PC-3 (cell line): ENCODE measurements around the gene TIGD1. TPM values are rescaled to one million over a fixed set of nuclear protein-coding genes. Genes with fewer than 3 reads are reported as not detected.

Source experiments
- ATAC-seq: fragments of 200-7000 bp; cut with Tn5 transposase; 2 replicates; pipeline ENCODE4 v1.9.1; 2020; ENCODE audit warnings: mild to moderate bottlenecking, moderate library complexity
- BruUV-seq: library from RNA; stranded (reverse); fragments of 400-500 nt; replicated peaks from 2 replicates; lab custom pipeline; 2021; lab: Mats Ljungman, UMichigan
- CTCF ChIA-PET: fragments of 300-600 bp; sonication (Branson Sonifier 250); formaldehyde crosslinking; loops from one replicate; lab custom pipeline; 2022; ENCODE audit warnings: antibody characterized with exemption; lab: Charles Lee
- POLR2A ChIA-PET: fragments of 300-600 bp; sonication (Branson Sonifier 250); formaldehyde crosslinking; loops from one replicate; lab custom pipeline; 2022; ENCODE audit warnings: antibody characterized with exemption; ENCODE audit not compliant: unreplicated experiment; lab: Charles Lee
- DNase-seq: peaks from one replicate; pipeline ENCODE4 v3.0.0-alpha.2; 2015
- H2AFZ ChIP-seq: fragments of 300-600 bp; sonication (generic); 2 replicates; pipeline ENCODE4 v1.6.0; 2016; ENCODE audit warnings: antibody characterized with exemption, low read length
- H3F3A ChIP-seq: fragments of 300-600 bp; sonication (generic); one replicate; pipeline ENCODE4 v1.6.0; 2017; ENCODE audit warnings: antibody characterized with exemption, low read length, control low read depth, mild to moderate bottlenecking; ENCODE audit not compliant: unreplicated experiment
- H3K27ac ChIP-seq: fragments of 300-600 bp; sonication (generic); 2 replicates; pipeline ENCODE4 v1.5.1; 2016; ENCODE audit warnings: mild to moderate bottlenecking, low read length
- H3K27me3 ChIP-seq: fragments of 300-600 bp; sonication (generic); 2 replicates; pipeline ENCODE4 v1.6.1; 2016; ENCODE audit warnings: low read length, mixed read lengths
- H3K36me3 ChIP-seq: fragments of 300-600 bp; sonication (generic); 2 replicates; pipeline ENCODE4 v1.6.1; 2016; ENCODE audit warnings: low read depth, mixed run types, low read length, mixed read lengths
- H3K4me1 ChIP-seq: fragments of 300-600 bp; sonication (generic); 2 replicates; pipeline ENCODE4 v1.5.1; 2016; ENCODE audit warnings: low read length; ENCODE audit not compliant: insufficient read depth
- H3K4me2 ChIP-seq: fragments of 300-600 bp; sonication (generic); 2 replicates; pipeline ENCODE4 v1.6.0; 2016; ENCODE audit warnings: low read length
- H3K4me3 ChIP-seq: fragments of 300-600 bp; sonication (generic); 2 replicates; pipeline ENCODE4 v1.5.1; 2016; ENCODE audit warnings: mild to moderate bottlenecking, low read length, mixed read lengths
- H3K79me2 ChIP-seq: fragments of 300-600 bp; sonication (generic); 2 replicates; pipeline ENCODE4 v1.6.1; 2017; ENCODE audit warnings: low read length, mixed read lengths
- H3K9ac ChIP-seq: fragments of 300-600 bp; sonication (generic); 2 replicates; pipeline ENCODE4 v1.6.0; 2016; ENCODE audit warnings: mild to moderate bottlenecking, low read length
- H3K9me2 ChIP-seq: fragments of 300-600 bp; sonication (generic); replicated peaks from 2 replicates; pipeline ENCODE4 v1.6.1; 2016; ENCODE audit warnings: mixed run types, low read length, mixed read lengths
- H3K9me3 ChIP-seq: fragments of 300-600 bp; sonication (generic); 2 replicates; pipeline ENCODE4 v1.6.1; 2016; ENCODE audit warnings: low read length, mixed read lengths
- H4K20me1 ChIP-seq: fragments of 300-600 bp; sonication (generic); 2 replicates; pipeline ENCODE4 v1.6.1; 2016; ENCODE audit warnings: low read length, mixed read lengths
- CTCF ChIP-seq: fragments of 300-600 bp; sonication (generic); conservative IDR thresholded peaks from 2 replicates; pipeline ENCODE4 v1.5.1; 2017; ENCODE audit warnings: antibody characterized with exemption, low read depth, mild to moderate bottlenecking, low read length
- EZH2 ChIP-seq: fragments of 300-600 bp; sonication (generic); IDR thresholded peaks from one replicate; pipeline ENCODE4 v1.6.1; 2017; ENCODE audit warnings: antibody characterized with exemption, mild to moderate bottlenecking, low read length; ENCODE audit not compliant: unreplicated experiment
- EZH2phosphoT487 ChIP-seq: fragments of 300-600 bp; sonication (generic); IDR thresholded peaks from 2 replicates; pipeline ENCODE4 v1.6.1; 2018; ENCODE audit warnings: mild to moderate bottlenecking, antibody characterized with exemption, low read length, borderline replicate concordance
- intact Hi-C: fragments of 100-400 bp; cut with micrococcal nuclease; formaldehyde crosslinking; loops from 2 replicates; pipeline ENCODE4 v1.9.0; 2023
- total RNA-seq: library from RNA; depleted of rRNA; stranded (reverse); fragments of >200 nt; gene quantifications from 2 replicates; pipeline ENCODE4 v1.2.3, GENCODE V29; 2014

TIGD1 gene
- total RNA-seq, 1 experiment from 2014 or later, result 6.3 TPM

- peaks cover 23% of the 10 kb centered on the region for H3K27me3 ChIP-seq
These were observed 48.5 kb downstream of the TIGD1 start for GRCh38 chr2:232501794-232502390.

GRCh38 chr2:232501331-232501771, 49.0 kb downstream of the TIGD1 start:
- no peak for TF ChIP-seq CTCF
- Histone ChIP-seq H3K27ac (no peak overlapping the region), H3K27me3 (peaks cover 23% of the 10 kb centered on the region), H3K9me2 (no peaks in the 10 kb centered on the region), H3F3A (no peaks in the 10 kb centered on the region), H3K9me3 (no peaks in the 10 kb centered on the region), H3K4me1 (no peaks in the 10 kb centered on the region), H3K36me3 (no peaks in the 10 kb centered on the region), H3K4me2 (no peak overlapping the region), H3K4me3 (no peak overlapping the region), H2AFZ (no peak overlapping the region), H3K79me2 (no peaks in the 10 kb centered on the region), H4K20me1 (no peaks in the 10 kb centered on the region), H3K9ac (no peak overlapping the region)
- no TSS peak for BruUV-seq
- intact Hi-C loops, result no loop called here
- DNase-seq (no peak), ATAC-seq (no peak)
- ChIA-PET CTCF (no interaction called here), POLR2A (no interaction called here)

More at GRCh38 chr2:232501794-232502390, 48.5 kb downstream of the TIGD1 start:
- POLR2A ChIA-PET, result no interaction called here
- Histone ChIP-seq H3K4me2 (no peak overlapping the region), H4K20me1 (no peaks in the 10 kb centered on the region), H3K79me2 (no peaks in the 10 kb centered on the region), H3K4me1 (no peaks in the 10 kb centered on the region), H3K9me2 (no peaks in the 10 kb centered on the region), H3K9ac (no peak overlapping the region), H3K4me3 (no peak overlapping the region), H3F3A (no peaks in the 10 kb centered on the region), H3K36me3 (no peaks in the 10 kb centered on the region), H3K9me3 (no peaks in the 10 kb centered on the region), H3K27ac (no peak overlapping the region), H2AFZ (no peak overlapping the region)
- intact Hi-C loops, result no loop called here
- TF ChIP-seq EZH2phosphoT487, result no peak
- TF ChIP-seq EZH2, result no peak
- TF ChIP-seq CTCF, result no peak
- DNase-seq, result no peak
- no peak for ATAC-seq
- CTCF ChIA-PET, result no interaction called here
- BruUV-seq, result no TSS peak

GRCh38 chr2:232498452-232498851, 51.9 kb downstream of the TIGD1 start:
- H2AFZ ChIP-seq, result no peak overlapping the region
- no peaks in the 10 kb centered on the region for H3K4me1 ChIP-seq
- TF ChIP-seq EZH2 (no peak), EZH2phosphoT487 (no peak), CTCF (no peak)
- BruUV-seq, result no TSS peak
- no peaks in the 10 kb centered on the region for H4K20me1 ChIP-seq
- no peaks in the 10 kb centered on the region for H3K36me3 ChIP-seq
- H3K27ac ChIP-seq, result no peak overlapping the region
- CTCF ChIA-PET, result no interaction called here
- H3F3A ChIP-seq, result no peaks in the 10 kb centered on the region
- H3K79me2 ChIP-seq, result no peaks in the 10 kb centered on the region
- H3K27me3 ChIP-seq, result peaks cover 6% of the 10 kb centered on the region
- H3K9me3 ChIP-seq, result no peaks in the 10 kb centered on the region
- no peak for ATAC-seq
- H3K9me2 ChIP-seq, result no peaks in the 10 kb centered on the region
- no peak for DNase-seq
- intact Hi-C loops, result no loop called here
- H3K4me3 ChIP-seq, result no peak overlapping the region
- POLR2A ChIA-PET, result no interaction called here
- no peak overlapping the region for H3K9ac ChIP-seq
- no peak overlapping the region for H3K4me2 ChIP-seq
